ENCODE data around the gene NUP93. TPM values are rescaled to one million over a fixed set of nuclear protein-coding genes. Genes with fewer than 3 reads are reported as not detected.

Gene NUP93
- total and polyA plus RNA-seq, 2 experiments from 2014 or later, result 139 to 187 TPM

GRCh38 chr16:56773532-56773931, 43.6 kb downstream of the NUP93 start (continued):
- TF ChIP-seq ZNF462 (CRISPR knock-in tag; IDR thresholded peaks at IDR 0.05) (no peak), ZNF114 (CRISPR knock-in tag; IDR thresholded peaks at IDR 0.05) (no peak), ETS1 (IDR thresholded peaks at IDR 0.05) (no peak), NANOG (IDR thresholded peaks at IDR 0.05; ENCODE audit: borderline replicate concordance) (no peak), ZNF331 (CRISPR knock-in tag; IDR thresholded peaks at IDR 0.05; ENCODE audit: low read depth) (no peak), CREB1 (CRISPR knock-in tag; IDR thresholded peaks at IDR 0.05; ENCODE audit: low read depth) (no peak), CTCF (conservative IDR thresholded peaks at IDR 0.05; ENCODE audit: low read depth in 2 of 2) (no peak), EZH2phosphoT487 (IDR thresholded peaks at IDR 0.05; ENCODE audit: unreplicated experiment) (no peak), POLR2AphosphoS5 (IDR thresholded peaks at IDR 0.05; ENCODE audit: low read depth) (no peak)

Measured in GM23338 (cell line).